GDM1 (cell line): ENCODE results near the gene ARAP1.
A peak's percentile ranks its signal among the peaks of the same experiment; 100 is the strongest.
"Not testable (repeated sequence)": the region's sequence is repeated elsewhere in the genome, so short reads cannot be mapped to it uniquely, and the experiment has no call there.

Experiments
- DNase-seq: peaks from one replicate; lab custom pipeline; 2025; lab: John Stamatoyannopoulos, UW

The ARAP1 gene

GRCh38 chr11:72752088-72752914, at the start of gene ARAP1:
TSS of gene ARAP1 (minus strand) at chr11:72752408. CDS start at chr11:72727128, 25,280 bp downstream.
- peak; percentile 60 for DNase-seq

DNA sequence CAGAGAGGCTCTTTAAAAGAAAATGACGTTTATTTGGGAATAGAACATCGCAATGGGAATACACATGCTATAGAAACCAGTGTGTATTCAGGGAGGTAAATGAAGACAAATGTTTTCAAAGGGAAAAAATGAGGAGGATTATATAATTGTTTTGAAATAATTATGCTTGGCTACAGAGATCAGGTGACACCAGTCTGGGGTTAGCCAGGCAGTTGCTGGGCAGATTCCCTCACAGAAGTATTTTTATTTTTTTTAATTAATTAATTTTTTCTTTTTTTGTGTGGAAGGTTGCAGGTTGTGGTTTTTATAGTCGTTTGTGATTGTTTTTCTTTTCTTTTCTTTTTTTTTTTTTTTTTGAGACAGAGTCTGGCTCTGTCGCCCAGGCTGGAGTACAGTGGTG, 47.2 kb upstream of the ARAP1 start:
- no peak for DNase-seq

DNA sequence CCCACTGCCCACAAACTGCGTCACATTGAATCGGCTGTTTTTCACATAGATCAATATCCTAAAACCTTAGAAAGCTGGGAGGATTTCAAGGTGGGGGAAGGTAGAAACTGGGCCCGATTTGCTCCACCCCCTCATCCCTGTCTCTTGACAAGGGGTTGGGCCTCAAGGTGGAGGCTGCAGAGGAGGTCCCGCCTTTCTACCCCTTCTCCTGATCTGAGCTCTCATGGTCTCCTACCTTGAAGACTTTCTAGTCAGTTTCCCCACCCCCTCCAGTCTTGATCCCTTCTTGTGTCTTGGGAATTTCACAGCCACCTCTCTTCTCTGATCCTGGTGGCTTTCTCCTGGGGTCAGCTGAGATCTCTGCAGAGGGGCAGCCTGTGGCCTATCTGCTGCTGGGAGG, 46.2 kb upstream of the ARAP1 start:
- no peak for DNase-seq

DNA sequence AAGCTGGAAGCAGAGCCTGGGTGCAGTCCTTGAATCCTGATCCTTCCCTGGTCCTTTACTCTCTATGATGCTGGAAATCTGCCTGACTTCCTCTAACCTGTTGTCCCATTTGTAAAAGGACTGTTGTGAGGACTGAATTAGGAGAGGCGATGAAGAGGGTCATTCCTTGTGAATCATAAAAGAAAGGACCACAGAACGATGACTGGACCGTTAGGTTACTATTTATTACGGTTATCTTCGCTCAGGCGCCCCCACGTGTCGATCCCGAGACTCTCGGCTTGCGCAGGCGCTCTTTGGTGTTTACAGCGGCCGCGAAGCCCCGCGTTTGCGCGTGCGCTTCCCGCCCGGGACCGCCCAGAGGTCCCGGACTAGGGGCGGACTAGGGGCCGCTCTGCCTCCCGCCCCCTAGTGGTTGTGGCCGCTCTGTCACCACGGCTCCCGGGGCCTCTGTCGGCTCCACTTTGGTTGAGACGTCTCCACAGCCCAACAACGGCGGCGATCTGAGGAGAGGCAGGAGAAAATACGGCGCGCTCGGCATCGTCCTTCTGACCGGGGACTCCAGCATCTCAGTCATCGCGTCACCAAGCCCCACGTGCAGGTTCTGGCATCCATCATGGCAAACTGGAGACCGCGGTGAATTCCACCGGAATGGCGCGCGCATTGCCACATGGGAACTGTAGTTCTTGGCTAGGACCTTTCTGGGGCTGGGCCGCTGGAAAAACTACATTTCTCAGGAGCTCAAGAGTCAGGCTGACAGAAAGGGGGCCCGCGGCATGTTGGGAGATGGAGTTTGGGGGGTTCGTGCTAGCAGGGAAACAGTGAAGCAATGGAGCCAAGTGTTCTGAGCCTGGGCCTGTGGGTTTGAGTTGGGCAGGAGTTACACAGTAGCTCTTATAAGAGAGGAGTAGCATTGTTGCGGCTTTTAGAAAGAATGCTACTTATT, 41.5 kb upstream of the ARAP1 start, which contains the start of gene STARD10:
STARD10 (minus strand) TSS at position 623 of the 943 bp plus-strand sequence. CDS start 12,866 bp downstream, outside the sequence.
- peak; percentile 91 for DNase-seq

DNA sequence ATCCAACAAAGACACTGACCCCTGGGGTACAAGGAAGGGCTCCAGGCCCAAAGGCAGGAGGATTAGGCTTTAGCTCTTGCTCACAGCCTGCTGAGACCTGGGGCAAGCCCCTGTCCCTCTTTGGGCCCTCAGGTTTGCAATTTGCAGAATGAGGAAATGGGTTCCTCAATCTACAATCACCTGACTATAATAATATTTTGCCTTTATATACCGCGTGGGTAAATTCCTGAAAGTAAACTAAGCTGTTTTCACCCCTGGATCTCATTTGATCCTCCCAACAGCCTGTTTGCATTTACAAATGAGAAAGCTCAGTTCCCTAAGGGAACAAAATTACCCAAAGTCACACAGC, 40.8 kb upstream of the ARAP1 start:
- DNase-seq = no peak

DNA sequence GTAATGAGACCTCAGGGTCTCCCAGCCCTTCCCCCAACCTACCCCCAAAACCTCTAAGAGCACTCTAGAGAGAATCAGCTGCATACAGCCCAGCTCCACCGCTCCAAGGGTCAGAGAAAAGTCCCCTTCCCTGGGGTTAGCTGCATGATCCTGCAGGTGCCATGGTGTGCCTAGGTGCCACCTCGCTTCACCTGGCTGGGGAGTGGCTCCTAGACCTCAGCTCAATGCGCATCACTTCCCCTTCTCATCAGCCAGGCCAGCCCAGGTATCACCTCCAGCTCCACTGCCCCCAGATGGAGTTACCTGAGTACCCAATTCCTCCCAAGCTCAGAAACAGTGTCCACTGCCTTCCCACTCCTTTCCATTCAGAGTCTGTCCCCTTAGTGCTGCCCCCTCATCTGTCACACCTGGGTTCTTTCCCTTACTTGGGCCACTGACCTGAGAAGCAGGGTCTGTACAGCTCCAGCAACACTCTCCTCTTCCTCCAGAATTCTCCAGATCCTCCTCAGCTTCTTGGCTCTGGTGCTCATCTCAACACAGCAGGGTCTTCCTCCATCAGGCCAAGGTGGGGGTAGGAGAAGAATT, 40.3 kb upstream of the ARAP1 start:
- DNase-seq = no peak

- DNase-seq = not testable (repeated sequence)
Observed at GRCh38 chr11:72791228-72791627, 39.0 kb upstream of the ARAP1 start.

DNA sequence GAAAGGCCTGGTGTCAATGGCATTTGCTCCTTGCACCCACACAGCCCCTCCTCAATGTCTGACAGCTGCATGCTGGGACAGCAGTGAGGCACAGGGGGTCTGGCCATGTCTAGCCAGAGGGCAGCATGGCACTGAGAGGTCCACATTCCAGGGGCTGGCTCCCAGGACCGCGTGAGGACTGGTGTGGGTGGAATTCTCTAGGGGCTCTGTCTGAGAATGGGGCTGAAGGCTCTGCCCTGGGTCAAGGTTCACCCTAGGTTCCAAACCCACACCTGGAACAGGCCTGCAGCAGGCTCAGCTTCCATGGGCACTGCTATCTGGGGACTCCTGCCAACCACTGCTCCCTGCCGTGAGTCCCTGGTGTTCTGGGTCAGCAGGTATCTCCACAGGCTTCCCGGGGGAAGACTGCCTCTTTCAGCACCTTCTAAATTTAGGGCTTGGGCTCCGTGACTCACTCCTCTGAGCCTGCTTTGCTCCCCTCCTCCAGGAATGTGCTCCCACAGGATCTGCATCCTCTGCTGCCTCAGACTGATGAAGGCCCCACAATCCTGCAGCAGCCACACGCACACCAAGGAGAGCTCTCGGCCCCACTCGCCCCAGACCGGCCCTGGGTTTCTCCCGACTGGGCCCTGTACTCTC, 37.4 kb upstream of the ARAP1 start:
- DNase-seq = no peak

DNA sequence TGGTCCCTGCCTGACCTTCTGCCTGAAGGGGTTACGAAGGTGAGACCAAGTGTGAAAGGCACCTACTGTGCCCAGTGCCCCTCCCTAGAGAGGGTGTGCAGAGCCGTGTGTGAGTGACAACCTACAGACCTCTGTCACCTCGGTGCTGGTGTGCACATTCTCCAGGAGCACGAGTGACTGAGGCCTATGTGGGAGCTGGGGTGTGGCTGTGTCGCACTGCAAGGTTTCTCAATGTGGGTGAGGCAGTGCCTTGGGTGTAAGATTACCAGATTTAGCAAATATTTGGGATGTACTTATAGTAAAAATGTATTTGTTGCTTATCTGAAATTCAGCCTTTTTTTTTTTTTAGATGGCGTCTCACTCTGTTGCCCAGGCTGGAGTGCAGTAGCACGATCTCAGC, 36.0 kb upstream of the ARAP1 start:
- no peak for DNase-seq

GRCh38 chr11:72787216-72788104, 35.3 kb upstream of the ARAP1 start:
- peak; percentile 81 for DNase-seq

DNA sequence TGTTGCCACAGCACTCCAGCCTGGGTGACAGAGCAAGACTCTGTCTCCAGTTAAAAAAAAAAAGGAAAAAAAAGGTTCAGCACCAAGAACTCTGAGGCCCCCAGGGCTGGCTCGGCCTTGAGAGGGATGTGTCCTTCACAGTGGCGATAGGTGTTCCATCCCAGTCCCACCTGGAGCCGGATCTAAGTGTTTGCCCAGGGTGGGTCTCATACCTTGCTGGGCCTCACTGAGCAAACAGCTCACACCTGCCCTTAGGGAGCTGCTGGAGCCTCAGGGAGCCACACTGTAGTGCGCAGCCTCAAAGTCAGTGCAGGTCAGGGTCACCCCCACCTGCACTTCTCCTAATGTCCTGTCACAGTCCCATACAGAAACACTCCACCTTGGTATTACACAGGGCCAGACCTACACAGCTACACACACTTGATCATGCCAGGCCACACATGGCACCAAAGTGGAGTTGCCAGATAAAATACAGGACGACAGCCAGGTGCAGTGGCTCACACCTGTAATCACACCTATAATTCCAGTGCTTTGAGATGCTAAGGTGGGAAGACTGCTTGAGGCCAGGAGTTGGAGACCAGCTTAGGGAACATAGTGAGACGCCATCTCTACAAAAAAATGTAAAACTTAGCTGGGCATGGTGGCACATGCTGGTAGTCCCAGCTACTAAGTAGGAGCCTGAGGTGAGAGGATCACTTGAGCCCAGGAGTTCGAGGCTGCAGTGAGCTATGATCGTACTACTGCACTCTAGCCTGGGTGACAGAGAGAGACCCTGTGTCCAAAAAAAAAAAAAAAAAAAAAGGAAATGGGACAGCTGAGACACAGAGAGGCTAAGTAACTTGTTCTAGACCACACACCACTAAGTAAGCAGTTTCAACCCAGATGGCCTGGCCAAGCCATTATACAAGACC, 34.4 kb upstream of the ARAP1 start:
- DNase-seq = no peak

- DNase-seq = no peak
Observed at GRCh38 chr11:72784662-72785061, 32.5 kb upstream of the ARAP1 start.

DNA sequence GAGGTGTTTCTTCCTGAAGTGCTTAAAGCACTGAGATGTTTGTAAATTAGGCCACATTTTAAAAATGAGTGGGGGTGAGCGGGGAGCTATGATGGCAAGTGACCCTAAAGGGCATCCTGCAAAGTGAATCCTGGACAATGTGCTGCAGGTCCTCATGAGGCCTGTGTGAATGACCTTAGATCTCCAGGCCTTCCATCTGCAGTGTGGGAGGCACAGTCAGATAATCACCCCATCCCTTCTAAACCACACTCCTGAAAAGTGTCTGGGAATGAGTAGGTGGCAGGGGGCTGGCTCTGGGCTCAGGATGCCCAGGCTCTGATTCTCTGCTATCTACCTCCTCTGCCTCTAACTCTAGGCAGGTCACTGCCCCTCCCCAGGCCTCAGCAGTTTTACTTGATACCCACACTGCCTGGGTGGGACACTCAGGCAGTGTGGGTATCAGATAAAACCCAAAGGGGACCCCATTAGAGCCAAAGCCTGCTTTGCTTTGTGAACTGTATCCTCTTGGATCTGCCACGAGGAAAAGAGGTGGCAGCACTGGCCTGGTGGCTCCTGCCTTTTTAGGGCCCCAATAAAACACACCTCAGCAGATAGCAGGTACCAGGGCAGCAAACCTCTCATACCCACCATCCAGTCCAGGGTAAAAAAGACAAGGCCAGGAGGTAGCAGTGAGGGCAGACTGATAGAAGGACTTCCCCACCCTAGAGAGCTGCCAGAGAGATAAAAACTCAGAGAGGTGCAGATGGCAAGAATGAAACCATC, 31.1 kb upstream of the ARAP1 start:
- DNase-seq = no peak

DNA sequence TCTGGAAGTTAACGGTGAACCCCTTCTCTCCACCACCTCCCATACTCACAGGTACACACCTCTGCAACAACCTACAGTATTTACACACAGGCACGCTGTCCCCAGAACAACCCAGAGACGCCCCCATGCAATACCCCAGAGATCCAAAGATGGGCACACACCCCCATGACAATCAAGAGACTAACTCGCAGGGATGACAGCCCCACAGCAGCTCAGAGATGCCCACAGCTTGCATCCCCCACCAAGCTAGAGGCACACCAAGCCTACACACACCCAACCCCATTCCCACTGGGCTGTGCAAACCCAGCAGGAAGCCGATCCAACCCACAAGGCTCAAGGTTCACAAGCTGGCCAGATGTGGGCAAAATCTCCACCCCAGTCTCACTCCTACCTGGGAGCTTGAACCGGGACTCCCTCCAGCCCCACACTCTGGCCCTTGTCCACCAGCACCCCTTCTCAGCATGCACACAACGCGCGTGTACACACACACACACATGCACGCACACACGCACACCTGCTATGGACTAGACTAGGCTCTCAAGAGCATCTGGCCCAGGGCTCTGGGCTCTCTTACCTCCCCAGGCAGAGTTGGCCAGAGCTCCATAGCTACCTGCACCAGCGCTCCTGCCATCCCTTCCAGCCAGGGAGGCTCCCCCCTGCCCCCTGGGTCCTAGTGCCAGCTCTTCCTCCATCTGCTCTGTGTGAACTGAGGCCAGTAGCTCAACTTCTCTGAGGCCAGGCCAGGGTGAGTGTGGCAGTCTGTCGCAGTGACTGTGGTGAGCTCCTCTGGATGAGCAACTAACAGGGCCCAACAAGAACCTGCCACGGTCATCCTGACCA, 30.1 kb upstream of the ARAP1 start:
- DNase-seq = no peak

- no peak for DNase-seq
Observed at GRCh38 chr11:72781313-72782080, 29.3 kb upstream of the ARAP1 start.

DNA sequence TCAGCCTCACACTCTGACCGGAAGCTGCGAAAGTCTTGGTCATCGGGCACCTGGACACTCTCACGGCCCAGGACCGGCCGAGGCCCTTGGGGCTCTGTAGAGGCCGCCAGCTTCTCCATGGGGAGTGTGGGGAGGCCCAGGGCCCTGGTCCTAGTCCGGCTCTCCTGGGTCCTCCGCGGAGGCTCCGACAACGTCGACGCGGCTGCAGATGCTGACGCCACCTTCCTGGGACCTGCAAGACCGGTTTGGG, 28.8 kb upstream of the ARAP1 start:
- no peak for DNase-seq

GRCh38 chr11:72780296-72781062, 28.3 kb upstream of the ARAP1 start:
- DNase-seq = no peak
